IMR-90 (cell line): ENCODE results near the gene TNNT1. TPM values are rescaled to one million over a fixed set of nuclear protein-coding genes. Genes with fewer than 3 reads are reported as not detected.

Source experiments
- ATAC-seq: fragments of 200-7000 bp; cut with Tn5 transposase; 2 replicates; pipeline ENCODE4 v1.9.1; 2020; ENCODE audit warnings: low read depth, mild to moderate bottlenecking, moderate library complexity
- BruUV-seq: library from RNA; stranded (reverse); fragments of 400-500 nt; replicated peaks from 2 replicates; lab custom pipeline; 2021; lab: Mats Ljungman, UMichigan
- CTCF ChIA-PET: fragments of 300-600 bp; formaldehyde crosslinking; extraction: SDS; loops from one replicate; lab custom pipeline; 2021; ENCODE audit warnings: antibody characterized with exemption; lab: Yijun Ruan, JAX
- POLR2A ChIA-PET: fragments of 300-600 bp; sonication (Branson Sonifier 250); formaldehyde crosslinking; loops from one replicate; lab custom pipeline; 2022; ENCODE audit warnings: antibody characterized with exemption; ENCODE audit not compliant: unreplicated experiment; lab: Charles Lee
- DNase-seq: peaks from one replicate; pipeline ENCODE4 v3.0.0; 2013
- H2AFZ ChIP-seq: replicated peaks from 2 replicates; pipeline ENCODE3; 2013; ENCODE audit warnings: low read length, mild to moderate bottlenecking; ENCODE audit not compliant: poor library complexity
- H2AK5ac ChIP-seq: 2 replicates; pipeline ENCODE4 v1.6.1; 2013; ENCODE audit warnings: low read depth, low read length, inconsistent platforms
- H2AK9ac ChIP-seq: replicated peaks from 2 replicates; pipeline ENCODE3; 2013; ENCODE audit warnings: mild to moderate bottlenecking, low read depth, low read length, moderate library complexity; ENCODE audit not compliant: poor library complexity
- H2BK120ac ChIP-seq: 2 replicates; pipeline ENCODE4 v1.6.1; 2013; ENCODE audit warnings: low read depth, low read length, inconsistent platforms
- H2BK15ac ChIP-seq: 3 replicates; pipeline ENCODE4 v1.6.1; 2013; ENCODE audit warnings: low read depth, low read length, inconsistent platforms
- H2BK20ac ChIP-seq: 2 replicates; pipeline ENCODE4 v1.6.1; 2013; ENCODE audit warnings: low read depth, mild to moderate bottlenecking, inconsistent platforms, low read length, moderate library complexity
- H2BK5ac ChIP-seq: 2 replicates; pipeline ENCODE4 v1.6.1; 2013; ENCODE audit warnings: mild to moderate bottlenecking, low read depth, low read length, inconsistent platforms; ENCODE audit not compliant: poor library complexity, severe bottlenecking
- H3K14ac ChIP-seq: replicated peaks from 2 replicates; pipeline ENCODE4 v1.6.1; 2013; ENCODE audit warnings: low read depth, low read length, inconsistent platforms
- H3K18ac ChIP-seq: 2 replicates; pipeline ENCODE4 v1.6.1; 2013; ENCODE audit warnings: low read depth, low read length, control low read depth
- H3K23ac ChIP-seq: 2 replicates; pipeline ENCODE4 v1.6.1; 2013; ENCODE audit warnings: low read depth, low read length, inconsistent platforms
- H3K27ac ChIP-seq: 2 replicates; pipeline ENCODE4 v1.5.1; 2013; ENCODE audit warnings: mild to moderate bottlenecking, control low read depth, low read length; ENCODE audit not compliant: insufficient read depth
- H3K27me3 ChIP-seq: 2 replicates; pipeline ENCODE4 v1.6.1; 2013; ENCODE audit warnings: low read length; ENCODE audit not compliant: control insufficient read depth, insufficient read depth
- H3K36me3 ChIP-seq: 2 replicates; pipeline ENCODE4 v1.6.1; 2013; ENCODE audit warnings: low read length, mixed read lengths; ENCODE audit not compliant: control insufficient read depth, insufficient read depth
- H3K4ac ChIP-seq: 2 replicates; pipeline ENCODE4 v1.6.1; 2013; ENCODE audit warnings: low read depth, low read length, inconsistent platforms
- H3K4me1 ChIP-seq: 2 replicates; pipeline ENCODE4 v1.6.1; 2013; ENCODE audit warnings: low read length, mixed read lengths; ENCODE audit not compliant: control insufficient read depth, insufficient read depth
- H3K4me2 ChIP-seq: 2 replicates; pipeline ENCODE4 v1.6.1; 2013; ENCODE audit warnings: low read depth, mild to moderate bottlenecking, control low read depth, low read length, moderate library complexity
- H3K4me3 ChIP-seq: 2 replicates; pipeline ENCODE4 v1.5.1; 2013; ENCODE audit warnings: low read depth, mild to moderate bottlenecking, control low read depth, low read length, moderate library complexity; ENCODE audit not compliant: insufficient read depth
- H3K56ac ChIP-seq: 2 replicates; pipeline ENCODE4 v1.6.1; 2013; ENCODE audit warnings: low read length, inconsistent platforms; ENCODE audit not compliant: insufficient read depth; ENCODE audit errors: extremely low read depth
- H3K79me1 ChIP-seq, 2 experiments: 2 replicates each; pipeline ENCODE4 v1.6.1; 2013; ENCODE audit warnings: low read length in 2 of 2, inconsistent platforms in 1 of 2, low read depth in 1 of 2
- H3K9ac ChIP-seq: 2 replicates; pipeline ENCODE4 v1.6.1; 2013; ENCODE audit warnings: low read depth, low read length, control low read depth
- H3K9me1 ChIP-seq: 2 replicates; pipeline ENCODE4 v1.6.1; 2013; ENCODE audit warnings: low read length, inconsistent platforms; ENCODE audit not compliant: insufficient read depth
- H3K9me3 ChIP-seq: 2 replicates; pipeline ENCODE4 v1.6.1; 2013; ENCODE audit warnings: low read length; ENCODE audit not compliant: control insufficient read depth, insufficient read depth
- H4K20me1 ChIP-seq: 2 replicates; pipeline ENCODE4 v1.6.1; 2013; ENCODE audit warnings: low read length, inconsistent platforms; ENCODE audit not compliant: insufficient read depth
- H4K5ac ChIP-seq: 2 replicates; pipeline ENCODE4 v1.6.1; 2013; ENCODE audit warnings: mild to moderate bottlenecking, low read depth, low read length, control low read depth
- H4K8ac ChIP-seq, 2 experiments: 2 replicates each; pipeline ENCODE4 v1.6.1; 2013; ENCODE audit warnings: low read depth in 2 of 2, low read length in 2 of 2, control low read depth in 1 of 2, inconsistent platforms in 1 of 2
- H4K91ac ChIP-seq: 2 replicates; pipeline ENCODE4 v1.6.1; 2013; ENCODE audit warnings: low read depth, low read length, inconsistent platforms; ENCODE audit not compliant: insufficient read depth
- CEBPB ChIP-seq: IDR thresholded peaks from 2 replicates; pipeline ENCODE4 v1.6.1; 2012; ENCODE audit warnings: low read depth, low read length, improper control_type of control experiment
- ELK1 ChIP-seq: fragments of 150-350 bp; IDR thresholded peaks from 2 replicates; pipeline ENCODE4 v1.6.1; 2016; ENCODE audit warnings: low read depth, mild to moderate bottlenecking, low read length, moderate library complexity, borderline replicate concordance
- FOS ChIP-seq: fragments of 150-350 bp; IDR thresholded peaks from 2 replicates; pipeline ENCODE4 v1.6.1; 2016; ENCODE audit warnings: low read depth, low read length
- MAZ ChIP-seq: IDR thresholded peaks from 2 replicates; pipeline ENCODE4 v1.6.1; 2012; ENCODE audit warnings: low read depth, mild to moderate bottlenecking, low read length, improper control_type of control experiment, moderate library complexity, borderline replicate concordance
- MXI1 ChIP-seq: IDR thresholded peaks from 2 replicates; pipeline ENCODE4 v1.6.1; 2012; ENCODE audit warnings: low read depth, mild to moderate bottlenecking, low read length, moderate library complexity, borderline replicate concordance
- NFE2L2 ChIP-seq: fragments of 150-350 bp; IDR thresholded peaks from 2 replicates; pipeline ENCODE4 v1.6.1; 2016; ENCODE audit warnings: low read depth, mild to moderate bottlenecking, low read length
- RAD21 ChIP-seq: IDR thresholded peaks from 2 replicates; pipeline ENCODE4 v1.6.1; 2012; ENCODE audit warnings: low read length, improper control_type of control experiment
- SMC3 ChIP-seq: fragments of 150-350 bp; IDR thresholded peaks from 2 replicates; pipeline ENCODE4 v1.6.1; 2016; ENCODE audit warnings: low read depth, mild to moderate bottlenecking, antibody characterized with exemption, low read length, moderate library complexity
- USF2 ChIP-seq: fragments of 150-350 bp; IDR thresholded peaks from 2 replicates; pipeline ENCODE4 v1.6.1; 2017; ENCODE audit warnings: mild to moderate bottlenecking, antibody characterized with exemption, low read length, low read depth
- WGBS, 2 experiments: methylation state at CpG; one replicate each; pipeline versions ENCODE4 v1.1.5 to v1.1.7; 2013; ENCODE audit warnings: missing lambda C conversion rate in 2 of 2; ENCODE audit not compliant: insufficient read length in 1 of 2; ENCODE audit errors: extremely low coverage in 2 of 2; 5-methylcytosine and 5-hydroxymethylcytosine counted together
- dilution Hi-C: fragments of 300-500 bp; cut with HindIII; formaldehyde crosslinking; loops from one replicate; pipeline ENCODE4 v1.14.3; 2018; ENCODE audit warnings: low sequenced_read_pairs; ENCODE audit not compliant: unreplicated experiment
- in situ Hi-C: fragments of 300-500 bp; cut with MboI; formaldehyde crosslinking; loops from 3 replicates; pipeline ENCODE4 v1.14.3; 2019; ENCODE audit warnings: low sequenced_read_pairs, inconsistent platforms, mixed read lengths
- intact Hi-C: fragments of 100-400 bp; cut with micrococcal nuclease; formaldehyde crosslinking; loops from 2 replicates; pipeline ENCODE4 v1.10.0; 2022
- polyA plus RNA-seq, 3 experiments: library from polyadenylated mRNA; depleted of rRNA; stranded (reverse); fragments of >200 nt; gene quantifications; 2 replicates each; pipeline ENCODE4 v1.2.3, GENCODE V29; 2012; ENCODE audit warnings: low replicate concordance in 1 of 3
- total RNA-seq: library from RNA; depleted of rRNA; stranded (reverse); fragments of >200 nt; gene quantifications from 2 replicates; pipeline ENCODE4 v1.2.3, GENCODE V29; 2012

The TNNT1 gene
- total and polyA plus RNA-seq, 2 of the 4 experiments (the other 2 are of a cell fraction) = 1.3 to 2.6 TPM

- H3K9ac ChIP-seq = peak overlapping the region; percentile 76
- BruUV-seq = no TSS peak
- peak overlapping the region; percentile 98 for H4K8ac ChIP-seq
- peak overlapping the region; percentile 86 for H3K4me2 ChIP-seq
- H3K4ac ChIP-seq = peak overlapping the region; percentile 87
- ATAC-seq (peak; percentile 84), DNase-seq (peak; percentile 99)
- H2AK5ac ChIP-seq = peak overlapping the region; percentile 13; the same call in 1 of the 2 replicates
- H3K27me3 ChIP-seq = 0 out of 2 replicates have a peak, but pooled peaks cover 3% of the 10 kb centered on the region
- peak overlapping the region; percentile 69 for H3K14ac ChIP-seq
- peak overlapping the region; percentile 5 for H2AK9ac ChIP-seq
- peaks cover 41% of the 10 kb centered on the region for H4K20me1 ChIP-seq
- H3K23ac ChIP-seq = peak overlapping the region; percentile 74; the same call in 1 of the 2 replicates
- H3K9me3 ChIP-seq = no peaks in the 10 kb centered on the region
- H4K91ac ChIP-seq = peak overlapping the region; percentile 71
- in situ Hi-C loops = loop anchor here (25.0 kb wide), 1 partner anchor 519 kb away; the partner anchor contains the start of genes CCDC106, ZNF580 and ZNF581
- peak overlapping the region; percentile 77 for H3K27ac ChIP-seq
- H3K4me3 ChIP-seq = peak overlapping the region; percentile 69
- intact Hi-C loops = no loop called here
- TF ChIP-seq SMC3 = no peak
- TF ChIP-seq RAD21 = no peak
- peak; percentile 11; the same call in 1 of the 2 replicates for TF ChIP-seq USF2
- TF ChIP-seq CEBPB = no peak
- TF ChIP-seq FOS = no peak
- no peak for TF ChIP-seq NFE2L2
- TF ChIP-seq MXI1 = 0 out of 2 replicates have a peak, but pooled peaks have one; percentile 20
- TF ChIP-seq MAZ = peak; percentile 93
- no peak for TF ChIP-seq ELK1
- H3K4me1 ChIP-seq = peaks cover 13% of the 10 kb centered on the region
- H2BK15ac ChIP-seq = no peak overlapping the region; the same call in 2 of the 3 replicates
- no peaks in the 10 kb centered on the region; the same call in 1 of the 2 replicates for H3K36me3 ChIP-seq
- peaks cover 4% of the 10 kb centered on the region; the same call in 1 of the 2 replicates for H3K9me1 ChIP-seq
- dilution Hi-C loops = no loop called here
- peaks cover 11 to 31% of the 10 kb centered on the region in 2 experiments; a peak in 3 of 4 replicates for H3K79me1 ChIP-seq
- H3K56ac ChIP-seq = peak overlapping the region; percentile 88; the same call in 1 of the 2 replicates
- H2AFZ ChIP-seq = peak overlapping the region; percentile 95
- H2BK5ac ChIP-seq = peak overlapping the region; percentile 57
- no peak overlapping the region for H2BK20ac ChIP-seq
- ChIA-PET CTCF (interaction anchor here (0.5 kb wide), 1 partner anchor 1017 kb away, joined by 5 read pairs; no protein-coding TSS in a partner anchor), POLR2A (interaction anchor here (0.6 kb wide), 1 partner anchor 1232 kb away, joined by 4 read pairs; no protein-coding TSS in a partner anchor)
- peak overlapping the region; percentile 46; the same call in 1 of the 2 replicates for H3K18ac ChIP-seq
- 1% methylated on average over 33 of the region's 44 CpGs; no CpG with 5 or more reads in 1 of the 2 experiments for WGBS, 2 experiments
- peak overlapping the region; percentile 28 for H2BK120ac ChIP-seq
- H4K5ac ChIP-seq = peak overlapping the region; percentile 86
These were observed 31.2 kb downstream of the TNNT1 start for GRCh38 chr19:55117663-55118391.
